ENCODE measurements around the gene RILPL2. TPM values are rescaled to one million over a fixed set of nuclear protein-coding genes. Genes with fewer than 3 reads are reported as not detected.
"Not testable (repeated sequence)": the region's sequence is repeated elsewhere in the genome, so short reads cannot be mapped to it uniquely, and the experiment has no call there.

RILPL2 gene
- total and polyA plus RNA-seq, 2 experiments from 2014 or later, result 2.5 to 3.7 TPM

DNA sequence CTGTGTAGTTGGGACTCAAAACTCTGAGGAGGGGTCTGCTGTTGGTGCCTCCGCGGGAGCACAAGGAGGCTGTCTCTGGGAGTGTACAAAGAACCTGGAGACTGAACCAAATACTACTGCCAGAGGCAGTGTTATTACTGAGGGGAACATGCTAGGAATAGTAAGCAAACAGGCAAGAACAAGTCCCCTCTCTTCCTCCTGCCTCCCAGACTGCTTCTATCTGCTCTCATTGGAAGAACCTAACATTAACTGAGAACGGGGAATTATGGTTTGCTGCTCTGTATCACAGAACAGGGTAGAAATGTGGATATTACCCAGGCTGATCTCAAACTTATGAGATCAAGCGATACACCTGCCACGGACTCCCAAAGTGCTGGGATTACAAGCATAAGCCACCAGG is 57.1 kb downstream of the RILPL2 start:
- Histone ChIP-seq H3K36me3 (replicated peaks; ENCODE audit: insufficient read depth, low read depth) (no peaks in the 10 kb centered on the region), H2AFZ (no peak overlapping the region), H3K9me3 (ENCODE audit: low read depth) (no peaks in the 10 kb centered on the region), H3K4me3 (no peak overlapping the region), H4K20me1 (ENCODE audit: insufficient read depth, poor library complexity, severe bottlenecking) (no peaks in the 10 kb centered on the region), H3K4me2 (no peak overlapping the region), H3K27ac (no peak overlapping the region), H3K4me1 (ENCODE audit: insufficient read depth) (no peaks in the 10 kb centered on the region), H3K27me3 (no peaks in the 10 kb centered on the region), H3K79me2 (no peaks in the 10 kb centered on the region), H3K9me2 (replicated peaks; ENCODE audit: insufficient read depth) (no peaks in the 10 kb centered on the region)
- TF ChIP-seq, protein P1, sequence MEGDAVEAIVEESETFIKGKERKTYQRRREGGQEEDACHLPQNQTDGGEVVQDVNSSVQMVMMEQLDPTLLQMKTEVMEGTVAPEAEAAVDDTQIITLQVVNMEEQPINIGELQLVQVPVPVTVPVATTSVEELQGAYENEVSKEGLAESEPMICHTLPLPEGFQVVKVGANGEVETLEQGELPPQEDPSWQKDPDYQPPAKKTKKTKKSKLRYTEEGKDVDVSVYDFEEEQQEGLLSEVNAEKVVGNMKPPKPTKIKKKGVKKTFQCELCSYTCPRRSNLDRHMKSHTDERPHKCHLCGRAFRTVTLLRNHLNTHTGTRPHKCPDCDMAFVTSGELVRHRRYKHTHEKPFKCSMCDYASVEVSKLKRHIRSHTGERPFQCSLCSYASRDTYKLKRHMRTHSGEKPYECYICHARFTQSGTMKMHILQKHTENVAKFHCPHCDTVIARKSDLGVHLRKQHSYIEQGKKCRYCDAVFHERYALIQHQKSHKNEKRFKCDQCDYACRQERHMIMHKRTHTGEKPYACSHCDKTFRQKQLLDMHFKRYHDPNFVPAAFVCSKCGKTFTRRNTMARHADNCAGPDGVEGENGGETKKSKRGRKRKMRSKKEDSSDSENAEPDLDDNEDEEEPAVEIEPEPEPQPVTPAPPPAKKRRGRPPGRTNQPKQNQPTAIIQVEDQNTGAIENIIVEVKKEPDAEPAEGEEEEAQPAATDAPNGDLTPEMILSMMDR (IDR thresholded peaks at IDR 0.05; ENCODE audit: poor library complexity), result no peak
- no peak for TF ChIP-seq EZH2phosphoT487 (IDR thresholded peaks at IDR 0.05; ENCODE audit: low read depth, severe bottlenecking, unreplicated experiment)
- TF ChIP-seq EZH2 (IDR thresholded peaks at IDR 0.05; ENCODE audit: borderline replicate concordance), result no peak
- no peak for DNase-seq (ENCODE audit: low spot score)
- WGBS (ENCODE audit: low lambda C conversion rate, missing lambda C conversion rate), result 90% methylated on average over 5 of the region's 5 CpGs

GRCh38 chr12:123372415-123372814 is 64.1 kb downstream of the RILPL2 start:
- H3K4me3 ChIP-seq; H3K79me2 ChIP-seq; H3K4me2 ChIP-seq; H4K20me1 ChIP-seq (ENCODE audit: insufficient read depth, poor library complexity, severe bottlenecking); H2AFZ ChIP-seq; H3K9me3 ChIP-seq (ENCODE audit: low read depth); H3K9me2 ChIP-seq (replicated peaks; ENCODE audit: insufficient read depth); H3K27me3 ChIP-seq; DNase-seq (ENCODE audit: low spot score); H3K36me3 ChIP-seq (replicated peaks; ENCODE audit: insufficient read depth, low read depth); H3K4me1 ChIP-seq (ENCODE audit: insufficient read depth); H3K27ac ChIP-seq: not testable (repeated sequence)
- 49% methylated on average over 5 of the region's 5 CpGs for WGBS (ENCODE audit: low lambda C conversion rate, missing lambda C conversion rate)

- not testable (repeated sequence) for H3K9me3 ChIP-seq (ENCODE audit: low read depth); H3K27me3 ChIP-seq; H3K79me2 ChIP-seq; DNase-seq (ENCODE audit: low spot score); H3K36me3 ChIP-seq (replicated peaks; ENCODE audit: insufficient read depth, low read depth); H3K4me3 ChIP-seq; H3K4me1 ChIP-seq (ENCODE audit: insufficient read depth); H2AFZ ChIP-seq; H3K27ac ChIP-seq; H4K20me1 ChIP-seq (ENCODE audit: insufficient read depth, poor library complexity, severe bottlenecking); H3K9me2 ChIP-seq (replicated peaks; ENCODE audit: insufficient read depth); H3K4me2 ChIP-seq
- 93% methylated on average over 42 of the region's 48 CpGs for WGBS (ENCODE audit: low lambda C conversion rate, missing lambda C conversion rate)
Measured at GRCh38 chr12:123371667-123372368, 64.7 kb downstream of the RILPL2 start.

GRCh38 chr12:123369229-123369628 is 67.3 kb downstream of the RILPL2 start:
- peaks cover 4% of the 10 kb centered on the region for H3K4me1 ChIP-seq (ENCODE audit: insufficient read depth)
- peaks cover under 1% of the 10 kb centered on the region for H4K20me1 ChIP-seq (ENCODE audit: insufficient read depth, poor library complexity, severe bottlenecking)
- H3K36me3 ChIP-seq (replicated peaks; ENCODE audit: insufficient read depth, low read depth), result no peaks in the 10 kb centered on the region
- H3K27me3 ChIP-seq, result no peaks in the 10 kb centered on the region
- DNase-seq (ENCODE audit: low spot score), result no peak
- no peak overlapping the region for H2AFZ ChIP-seq
- H3K9me3 ChIP-seq (ENCODE audit: low read depth), result no peaks in the 10 kb centered on the region
- 88% methylated on average over 5 of the region's 5 CpGs for WGBS (ENCODE audit: low lambda C conversion rate, missing lambda C conversion rate)
- TF ChIP-seq, protein P1 (IDR thresholded peaks at IDR 0.05; ENCODE audit: poor library complexity), result no peak
- TF ChIP-seq EZH2 (IDR thresholded peaks at IDR 0.05; ENCODE audit: borderline replicate concordance), result no peak
- TF ChIP-seq EZH2phosphoT487 (IDR thresholded peaks at IDR 0.05; ENCODE audit: low read depth, severe bottlenecking, unreplicated experiment), result no peak
- peaks cover 4% of the 10 kb centered on the region for H3K79me2 ChIP-seq
- no peaks in the 10 kb centered on the region for H3K9me2 ChIP-seq (replicated peaks; ENCODE audit: insufficient read depth)
- H3K27ac ChIP-seq, result no peak overlapping the region
- H3K4me3 ChIP-seq, result no peak overlapping the region
- H3K4me2 ChIP-seq, result no peak overlapping the region

GRCh38 chr12:123368431-123368830 is 68.1 kb downstream of the RILPL2 start:
- H4K20me1 ChIP-seq (ENCODE audit: insufficient read depth, poor library complexity, severe bottlenecking); H3K27me3 ChIP-seq; H3K4me1 ChIP-seq (ENCODE audit: insufficient read depth); H2AFZ ChIP-seq; DNase-seq (ENCODE audit: low spot score); H3K4me2 ChIP-seq; H3K27ac ChIP-seq; H3K9me3 ChIP-seq (ENCODE audit: low read depth); H3K9me2 ChIP-seq (replicated peaks; ENCODE audit: insufficient read depth); H3K36me3 ChIP-seq (replicated peaks; ENCODE audit: insufficient read depth, low read depth); H3K4me3 ChIP-seq: not testable (repeated sequence)
- 98% methylated on average over 7 of the region's 7 CpGs for WGBS (ENCODE audit: low lambda C conversion rate, missing lambda C conversion rate)
- H3K79me2 ChIP-seq, result peaks cover 12% of the 10 kb centered on the region
